Fibroblast of lung (primary cell): ENCODE results near the gene GPR108. TPM values are rescaled to one million over a fixed set of nuclear protein-coding genes. Genes with fewer than 3 reads are reported as not detected.

Source experiments
- DNase-seq, 2 donors: peaks; one replicate each; pipeline versions ENCODE4 v3.0.0 to v3.0.0-alpha.2; 2010; ENCODE audit warnings: low read depth in 2 of 2
- H2AFZ ChIP-seq: 2 replicates; pipeline ENCODE4 v1.5.1; 2012; ENCODE audit warnings: low read length, control low read depth, inconsistent platforms
- H3K27ac ChIP-seq: 2 replicates; pipeline ENCODE4 v1.5.1; 2011; ENCODE audit warnings: low read length, control low read depth; ENCODE audit not compliant: insufficient read depth
- H3K27me3 ChIP-seq: 2 replicates; pipeline ENCODE4 v1.5.1; 2011; ENCODE audit warnings: mild to moderate bottlenecking, low read length; ENCODE audit not compliant: control insufficient read depth, insufficient read depth
- H3K36me3 ChIP-seq: 2 replicates; pipeline ENCODE4 v1.5.1; 2011; ENCODE audit warnings: low read length; ENCODE audit not compliant: control insufficient read depth, insufficient read depth
- H3K4me1 ChIP-seq: 2 replicates; pipeline ENCODE4 v1.5.1; 2011; ENCODE audit warnings: low read length; ENCODE audit not compliant: control insufficient read depth, insufficient read depth; ENCODE audit errors: extremely low read depth
- H3K4me2 ChIP-seq: 2 replicates; pipeline ENCODE4 v1.5.1; 2011; ENCODE audit warnings: low read length, control low read depth; ENCODE audit not compliant: insufficient read depth; ENCODE audit errors: extremely low read depth
- H3K4me3 ChIP-seq, 4 experiments: fragments of 200-600 bp in 1 of 4; sonication (generic) in 1 of 4; replicated peaks in 1 of 4; 2 replicates each; pipeline ENCODE4 v1.5.1; 2011 to 2016; ENCODE audit warnings: low read length in 4 of 4, low read depth in 3 of 4, mild to moderate bottlenecking in 3 of 4, control low read depth in 2 of 4, inconsistent platforms in 1 of 4, mixed read lengths in 1 of 4; ENCODE audit not compliant: insufficient read depth in 1 of 4; ENCODE audit errors: control extremely low read depth in 1 of 4
- H3K79me2 ChIP-seq: 2 replicates; pipeline ENCODE4 v1.5.1; 2012; ENCODE audit warnings: mild to moderate bottlenecking, low read length, inconsistent platforms; ENCODE audit not compliant: control insufficient read depth, insufficient read depth
- H3K9ac ChIP-seq: 2 replicates; pipeline ENCODE4 v1.5.1; 2011; ENCODE audit warnings: mild to moderate bottlenecking, low read length, control low read depth; ENCODE audit not compliant: insufficient read depth
- H3K9me3 ChIP-seq: 2 replicates; pipeline ENCODE4 v1.5.1; 2012; ENCODE audit warnings: low read depth, low read length; ENCODE audit not compliant: control insufficient read depth, insufficient read depth
- H4K20me1 ChIP-seq: 2 replicates; pipeline ENCODE4 v1.5.1; 2011; ENCODE audit warnings: low read length; ENCODE audit not compliant: control insufficient read depth, insufficient read depth; ENCODE audit errors: extremely low read depth
- CTCF ChIP-seq, 2 donors: IDR thresholded peaks in 1 of 2; conservative IDR thresholded peaks in 1 of 2; 1 replicate in 1 of 2; 2 replicates in 1 of 2; pipeline ENCODE4 v1.5.1; 2011 to 2012; ENCODE audit warnings: low read length in 2 of 2, control low read depth in 1 of 2, inconsistent platforms in 1 of 2, low read depth in 1 of 2, mild to moderate bottlenecking in 1 of 2
- EZH2 ChIP-seq: IDR thresholded peaks from 2 replicates; pipeline ENCODE4 v1.5.1; 2012; ENCODE audit warnings: low read length, control low read depth, mild to moderate bottlenecking; ENCODE audit errors: missing control alignments
- polyA plus RNA-seq, 2 donors: library from polyadenylated mRNA; depleted of rRNA in 1 of 2; stranded (reverse) in 1 of 2; unstranded in 1 of 2; fragments of >200 nt; gene quantifications; 2 replicates each; pipeline ENCODE4 v1.2.1, GENCODE V29; 2011 to 2012; ENCODE audit warnings: missing spikeins in 1 of 2
- total RNA-seq: library from RNA; depleted of rRNA; stranded (reverse); fragments of >200 nt; gene quantifications from 2 replicates; pipeline ENCODE4 v1.2.1, GENCODE V29; 2014

GPR108 gene
- total and polyA plus RNA-seq, 2 donors (not counting 1 experiment from before 2014, with no cell fraction given): 28.4 to 57.0 TPM

GRCh38 chr19:6734096-6734696, 3.2 kb downstream of the GPR108 start:
- Histone ChIP-seq H3K4me2 (no peak overlapping the region), H3K4me3 (no peak overlapping the region), H3K27me3 (no peaks in the 10 kb centered on the region), H3K9me3 (no peaks in the 10 kb centered on the region), H3K36me3 (peaks cover 3% of the 10 kb centered on the region), H3K9ac (no peak overlapping the region), H2AFZ (no peak overlapping the region), H3K4me1 (peaks cover 16% of the 10 kb centered on the region), H4K20me1 (no peaks in the 10 kb centered on the region), H3K79me2 (no peaks in the 10 kb centered on the region), H3K27ac (no peak overlapping the region)
- TF ChIP-seq EZH2: no peak
- TF ChIP-seq CTCF (conservative IDR thresholded peaks at IDR 0.05 in 1 of 2, IDR thresholded peaks at IDR 0.05 in 1 of 2; ENCODE audit: low read depth in 1 of 2, low read length in 2 of 2): no peak
- DNase-seq: no peak

- no peak overlapping the region for H2AFZ ChIP-seq
- H3K27ac ChIP-seq: no peak overlapping the region
- H3K4me1 ChIP-seq: peaks cover 9% of the 10 kb centered on the region
- H3K9ac ChIP-seq: no peak overlapping the region
- H3K79me2 ChIP-seq: no peaks in the 10 kb centered on the region
- no peaks in the 10 kb centered on the region for H4K20me1 ChIP-seq
- H3K36me3 ChIP-seq: peaks cover 3% of the 10 kb centered on the region
- DNase-seq: no peak
- H3K27me3 ChIP-seq: no peaks in the 10 kb centered on the region
- H3K4me3 ChIP-seq: no peak overlapping the region
- H3K4me2 ChIP-seq: no peak overlapping the region
- TF ChIP-seq CTCF (conservative IDR thresholded peaks at IDR 0.05 in 1 of 2, IDR thresholded peaks at IDR 0.05 in 1 of 2; ENCODE audit: low read depth in 1 of 2, low read length in 2 of 2) (peak; percentile 8 to 16), EZH2 (no peak)
- no peaks in the 10 kb centered on the region for H3K9me3 ChIP-seq
Observed at GRCh38 chr19:6733338-6734095, 3.9 kb downstream of the GPR108 start.

- no peak for DNase-seq
- peaks cover 3% of the 10 kb centered on the region for H3K36me3 ChIP-seq
- no peak overlapping the region for H3K9ac ChIP-seq
- no peaks in the 10 kb centered on the region for H4K20me1 ChIP-seq
- no peak overlapping the region for H3K4me3 ChIP-seq
- H3K9me3 ChIP-seq: no peaks in the 10 kb centered on the region
- no peak overlapping the region for H3K27ac ChIP-seq
- TF ChIP-seq CTCF (conservative IDR thresholded peaks at IDR 0.05 in 1 of 2, IDR thresholded peaks at IDR 0.05 in 1 of 2; ENCODE audit: low read depth in 1 of 2, low read length in 2 of 2) (no peak), EZH2 (no peak)
- H2AFZ ChIP-seq: no peak overlapping the region
- no peaks in the 10 kb centered on the region for H3K79me2 ChIP-seq
- no peak overlapping the region for H3K4me2 ChIP-seq
- no peaks in the 10 kb centered on the region for H3K27me3 ChIP-seq
- H3K4me1 ChIP-seq: peaks cover 3% of the 10 kb centered on the region
Observed at GRCh38 chr19:6732803-6733337, 4.5 kb downstream of the GPR108 start.
